GM23338 (cell line): ENCODE data around the gene KAZN. TPM values are rescaled to one million over a fixed set of nuclear protein-coding genes. Genes with fewer than 3 reads are reported as not detected.

Experiments used
- ATAC-seq: fragments of 200-7000 bp; cut with Tn5 transposase; 3 replicates; pipeline ENCODE4 v1.9.1; 2020
- DNase-seq: peaks from one replicate; pipeline ENCODE4 v3.0.0-alpha.2; 2015; ENCODE audit warnings: low spot score
- H2AFZ ChIP-seq: fragments of 200-600 bp; sonication (generic); 2 replicates; pipeline ENCODE4 v1.8.0; 2016; ENCODE audit warnings: antibody characterized with exemption, mild to moderate bottlenecking, moderate library complexity
- H3F3A ChIP-seq: fragments of 200-600 bp; sonication (generic); replicated peaks from 2 replicates; pipeline ENCODE4 v1.8.0; 2017; ENCODE audit warnings: antibody characterized with exemption, mixed run types, low read depth
- H3K27ac ChIP-seq: fragments of 200-600 bp; sonication (generic); 2 replicates; pipeline ENCODE4 v1.6.1; 2016; ENCODE audit warnings: low read depth
- H3K27me3 ChIP-seq: fragments of 200-600 bp; sonication (generic); 2 replicates; pipeline ENCODE4 v1.8.0; 2016; ENCODE audit warnings: mild to moderate bottlenecking, mixed run types, moderate library complexity; ENCODE audit not compliant: insufficient read depth
- H3K36me3 ChIP-seq: fragments of 200-600 bp; sonication (generic); 2 replicates; pipeline ENCODE4 v1.8.0; 2016; ENCODE audit warnings: mild to moderate bottlenecking; ENCODE audit not compliant: insufficient read depth
- H3K4me1 ChIP-seq: fragments of 200-600 bp; sonication (generic); 2 replicates; pipeline ENCODE4 v1.8.0; 2016; ENCODE audit warnings: mild to moderate bottlenecking, moderate library complexity; ENCODE audit not compliant: insufficient read depth
- H3K4me2 ChIP-seq: fragments of 200-600 bp; sonication (generic); 2 replicates; pipeline ENCODE4 v1.7.1; 2017; ENCODE audit warnings: mixed run types
- H3K4me3 ChIP-seq: fragments of 200-600 bp; sonication (generic); 2 replicates; pipeline ENCODE4 v1.6.1; 2016; ENCODE audit warnings: mixed run types
- H3K79me2 ChIP-seq: fragments of 200-600 bp; sonication (generic); replicated peaks from 2 replicates; pipeline ENCODE4 v1.8.0; 2017; ENCODE audit warnings: mild to moderate bottlenecking; ENCODE audit not compliant: insufficient read depth
- H3K9me2 ChIP-seq: fragments of 200-600 bp; sonication (generic); 2 replicates; pipeline ENCODE4 v1.8.0; 2017; ENCODE audit not compliant: insufficient read depth
- H4K20me1 ChIP-seq: fragments of 200-600 bp; sonication (generic); replicated peaks from 2 replicates; pipeline ENCODE4 v1.8.0; 2017; ENCODE audit warnings: mild to moderate bottlenecking; ENCODE audit not compliant: insufficient read depth
- H3K27ac Mint-ChIP-seq: 2 replicates; pipeline ENCODE4 v1.8.0; 2020; ENCODE audit warnings: inconsistent platforms, mild to moderate bottlenecking, moderate library complexity, mixed read lengths
- H3K27me3 Mint-ChIP-seq: 3 replicates; pipeline ENCODE4 v1.8.0; 2022; ENCODE audit warnings: low read depth, mild to moderate bottlenecking, moderate library complexity, mixed read lengths, inconsistent platforms; ENCODE audit not compliant: insufficient read depth, poor library complexity
- H3K36me3 Mint-ChIP-seq: 3 replicates; pipeline ENCODE4 v1.8.0; 2021; ENCODE audit warnings: low read depth, mild to moderate bottlenecking, inconsistent platforms, moderate library complexity, mixed read lengths
- H3K4me1 Mint-ChIP-seq: 3 replicates; pipeline ENCODE4 v1.8.0; 2020; ENCODE audit warnings: mild to moderate bottlenecking, inconsistent platforms, mixed read lengths
- H3K4me3 Mint-ChIP-seq: 3 replicates; pipeline ENCODE4 v1.8.0; 2021; ENCODE audit warnings: moderate library complexity, mild to moderate bottlenecking, inconsistent platforms, mixed read lengths
- H3K9me3 Mint-ChIP-seq: 3 replicates; pipeline ENCODE4 v1.8.0; 2020; ENCODE audit warnings: moderate library complexity, mild to moderate bottlenecking, inconsistent platforms, mixed read lengths
- CREB1 ChIP-seq: fragments of 250-450 bp; sonication (Bioruptor Pico); IDR thresholded peaks from 2 replicates; pipeline ENCODE4 v1.5.0; 2020; ENCODE audit warnings: low read depth, mild to moderate bottlenecking, moderate library complexity
- CTCF ChIP-seq, 2 experiments: fragments of 200-600 bp in 1 of 2; sonication (generic) in 1 of 2; conservative IDR thresholded peaks; 2 replicates each; pipeline versions ENCODE4 v1.5.1 to v1.6.1; 2016 to 2017; ENCODE audit warnings: antibody characterized with exemption in 2 of 2, low read depth in 2 of 2, mild to moderate bottlenecking in 2 of 2, moderate library complexity in 1 of 2
- ETS1 ChIP-seq: IDR thresholded peaks from 2 replicates; pipeline ENCODE4 v1.6.1; 2016; ENCODE audit warnings: antibody characterized with exemption
- EZH2 ChIP-seq: fragments of 200-600 bp; sonication (generic); IDR thresholded peaks from one replicate; pipeline ENCODE4 v1.8.0; 2017; ENCODE audit warnings: antibody characterized with exemption, mild to moderate bottlenecking, low read depth; ENCODE audit not compliant: unreplicated experiment
- JUNB ChIP-seq: IDR thresholded peaks from one replicate; pipeline ENCODE4 v1.6.1; 2016; ENCODE audit warnings: antibody characterized with exemption; ENCODE audit not compliant: unreplicated experiment
- REST ChIP-seq: IDR thresholded peaks from one replicate; pipeline ENCODE4 v1.6.1; 2018; ENCODE audit warnings: antibody characterized with exemption; ENCODE audit not compliant: unreplicated experiment
- STAT1 ChIP-seq: IDR thresholded peaks from one replicate; pipeline ENCODE4 v1.6.1; 2016; ENCODE audit warnings: antibody characterized with exemption; ENCODE audit not compliant: unreplicated experiment
- ZNF114 ChIP-seq: fragments of 250-450 bp; sonication (Bioruptor Pico); IDR thresholded peaks from 2 replicates; pipeline ENCODE4 v1.5.0; 2020; ENCODE audit warnings: mild to moderate bottlenecking, moderate library complexity
- ZNF331 ChIP-seq: fragments of 250-450 bp; sonication (Bioruptor Pico); IDR thresholded peaks from 2 replicates; pipeline ENCODE4 v1.5.0; 2020; ENCODE audit warnings: low read depth, mild to moderate bottlenecking, moderate library complexity
- polyA plus RNA-seq: library from polyadenylated mRNA; unstranded; fragments of >200 nt; fragmentation: Nextera tagmentation; extraction: Ambion mirVana; gene quantifications from 2 replicates; pipeline ENCODE4 v1.2.1, GENCODE V29; 2016
- total RNA-seq: library from RNA; depleted of rRNA; stranded (reverse); fragments of >200 nt; shearing (Covaris generic); gene quantifications from 2 replicates; pipeline ENCODE4 v1.2.3, GENCODE V29; 2014

Gene KAZN
- total and polyA plus RNA-seq, 2 experiments from 2014 or later, result 9.9 to 15.0 TPM

- TF ChIP-seq REST (no peak), CREB1 (CRISPR knock-in tag) (no peak), STAT1 (no peak), ZNF331 (CRISPR knock-in tag) (no peak), ETS1 (no peak), ZNF114 (CRISPR knock-in tag) (no peak), EZH2 (no peak)
Measured at GRCh38 chr1:14878124-14878523, 279.6 kb downstream of the KAZN start (continued).

GRCh38 chr1:14878951-14879350 lies 280.5 kb downstream of the KAZN start:
- DNase-seq (no peak), ATAC-seq (no peak)
- Histone ChIP-seq H3K9me2 (peaks cover 12% of the 10 kb centered on the region), H3K27me3 (no peaks in the 10 kb centered on the region), H3K4me1 (peaks cover 15% of the 10 kb centered on the region), H3K79me2 (no peaks in the 10 kb centered on the region), H3K4me2 (no peak overlapping the region), H3F3A (0 out of 2 replicates have a peak, but pooled peaks cover 4% of the 10 kb centered on the region), H2AFZ (no peak overlapping the region), H4K20me1 (no peaks in the 10 kb centered on the region), H3K4me3 (no peak overlapping the region), H3K27ac (no peak overlapping the region), H3K36me3 (no peaks in the 10 kb centered on the region)
- Mint-ChIP-seq H3K36me3 (no peaks in the 10 kb centered on the region), H3K27ac (no peak overlapping the region), H3K4me3 (no peak overlapping the region), H3K27me3 (peaks cover 3% of the 10 kb centered on the region), H3K4me1 (peaks cover 21% of the 10 kb centered on the region), H3K9me3 (no peaks in the 10 kb centered on the region)
- no peak for TF ChIP-seq ETS1
- no peak for TF ChIP-seq JUNB
- TF ChIP-seq CTCF (conservative IDR thresholded peaks at IDR 0.05; ENCODE audit: low read depth in 2 of 2), result no peak
- TF ChIP-seq STAT1, result no peak
- TF ChIP-seq EZH2, result no peak
- no peak for TF ChIP-seq REST
- no peak for TF ChIP-seq ZNF331 (CRISPR knock-in tag)
